Astrocyte of the spinal cord (primary cell): ENCODE results near the gene C2CD3.

Experiments used
- DNase-seq: peaks from one replicate; pipeline ENCODE4 v3.0.0; 2011; ENCODE audit warnings: low read depth, low spot score
- H3K4me3 ChIP-seq: 2 replicates; pipeline ENCODE4 v1.5.1; 2011; ENCODE audit warnings: low read depth, mild to moderate bottlenecking, low read length, moderate library complexity
- CTCF ChIP-seq: IDR thresholded peaks from 2 replicates; pipeline ENCODE4 v1.5.1; 2012; ENCODE audit warnings: low read depth, mild to moderate bottlenecking, low read length, inconsistent platforms
- in situ Hi-C: cut with HindIII; loops from 2 replicates; pipeline ENCODE4 v1.10.0; 2017; ENCODE audit warnings: low sequenced_read_pairs

Gene C2CD3

GRCh38 chr11:74037309-74037708, 133.5 kb downstream of the C2CD3 start:
- DNase-seq = peak; percentile 16
- H3K4me3 ChIP-seq = no peak overlapping the region
- in situ Hi-C loops = no loop called here
- TF ChIP-seq CTCF = no peak

GRCh38 chr11:74035264-74035663, 135.5 kb downstream of the C2CD3 start:
- in situ Hi-C loops = no loop called here

GRCh38 chr11:74033046-74033445, 137.8 kb downstream of the C2CD3 start:
- no peak for TF ChIP-seq CTCF
- in situ Hi-C loops = no loop called here
- no peak overlapping the region for H3K4me3 ChIP-seq
- no peak for DNase-seq

More at GRCh38 chr11:74035264-74035663, 135.5 kb downstream of the C2CD3 start:
- DNase-seq = no peak
- no peak overlapping the region for H3K4me3 ChIP-seq
- no peak for TF ChIP-seq CTCF

DNA sequence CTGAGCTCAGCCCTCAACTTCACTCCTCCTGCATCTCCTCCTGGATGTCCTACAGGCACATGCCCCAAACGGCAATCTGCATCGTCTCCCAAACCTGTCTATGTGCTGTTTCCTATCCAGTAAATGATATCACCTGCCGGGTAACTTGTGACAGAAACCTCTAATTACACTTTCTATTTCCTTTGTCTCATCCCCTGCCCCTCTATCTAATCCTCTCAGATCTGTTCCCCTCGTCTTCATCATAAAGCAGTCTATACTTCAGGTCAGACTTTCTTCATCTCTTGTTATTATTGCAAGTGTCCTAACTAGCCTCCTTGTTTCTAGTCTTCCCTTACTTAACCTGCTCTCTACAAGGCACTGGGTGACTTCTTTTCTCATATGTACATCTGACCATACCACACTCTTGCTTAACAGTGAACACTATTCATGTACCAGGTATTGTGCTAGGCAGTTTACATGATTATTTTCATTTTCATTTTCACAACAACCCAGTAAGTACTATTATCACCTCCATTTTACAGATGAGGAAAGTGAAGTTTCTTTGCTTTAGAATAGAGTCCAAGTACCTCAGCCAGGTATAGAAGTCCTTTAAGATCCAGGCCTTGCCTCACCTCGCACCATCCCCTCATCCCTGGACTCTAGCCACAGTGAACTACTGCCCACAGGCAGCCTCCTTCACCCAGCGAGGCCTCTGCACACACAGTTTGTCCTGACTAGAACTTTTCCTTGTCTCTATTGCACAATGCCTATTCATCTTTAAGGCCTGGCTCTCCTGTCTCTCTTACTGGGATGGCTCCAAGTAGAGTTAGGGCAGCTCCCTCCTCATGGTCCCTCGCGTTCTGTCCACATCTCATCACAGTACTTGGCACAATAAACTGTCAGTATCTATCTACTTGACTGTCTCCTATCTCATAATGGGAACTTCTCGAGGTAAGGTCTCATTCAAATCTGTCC, 139.8 kb downstream of the C2CD3 start:
- TF ChIP-seq CTCF = no peak
- in situ Hi-C loops = no loop called here
- no peak for DNase-seq
- no peak overlapping the region for H3K4me3 ChIP-seq

DNA sequence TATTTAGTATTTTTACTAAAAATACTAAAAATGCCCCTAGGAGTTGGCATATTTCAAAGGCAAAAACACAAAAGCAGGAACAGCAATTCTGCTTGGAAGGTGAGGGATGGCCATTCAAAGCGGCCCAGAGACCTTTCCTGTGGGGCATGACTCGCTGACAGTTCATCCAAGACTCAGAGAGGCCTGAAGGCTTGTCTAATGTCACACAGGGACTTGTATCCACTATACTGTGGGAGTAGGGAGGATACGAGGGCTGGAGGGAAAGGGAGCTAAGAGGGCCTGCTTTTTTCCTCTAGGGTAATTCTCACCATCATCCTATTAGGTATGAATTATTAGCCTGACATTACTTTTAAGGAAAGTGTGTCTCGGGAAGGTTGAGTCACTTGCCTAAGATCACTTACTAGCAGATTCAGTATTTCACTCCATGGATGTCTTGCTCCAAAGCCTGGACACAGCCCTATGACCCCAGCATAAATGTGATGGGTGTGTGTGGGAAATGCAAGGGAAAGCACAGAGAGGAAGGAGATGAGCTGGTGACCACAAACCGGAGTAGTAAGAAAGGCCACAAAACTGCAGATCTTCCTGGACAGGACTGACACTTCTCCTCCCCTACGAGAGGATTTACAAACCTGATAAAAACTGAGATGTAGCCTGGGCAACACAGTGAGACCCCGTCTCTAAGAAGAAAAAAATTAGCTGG, 145.2 kb downstream of the C2CD3 start:
- H3K4me3 ChIP-seq = no peak overlapping the region
- DNase-seq = peak; percentile 34
- in situ Hi-C loops = no loop called here
- no peak for TF ChIP-seq CTCF

DNA sequence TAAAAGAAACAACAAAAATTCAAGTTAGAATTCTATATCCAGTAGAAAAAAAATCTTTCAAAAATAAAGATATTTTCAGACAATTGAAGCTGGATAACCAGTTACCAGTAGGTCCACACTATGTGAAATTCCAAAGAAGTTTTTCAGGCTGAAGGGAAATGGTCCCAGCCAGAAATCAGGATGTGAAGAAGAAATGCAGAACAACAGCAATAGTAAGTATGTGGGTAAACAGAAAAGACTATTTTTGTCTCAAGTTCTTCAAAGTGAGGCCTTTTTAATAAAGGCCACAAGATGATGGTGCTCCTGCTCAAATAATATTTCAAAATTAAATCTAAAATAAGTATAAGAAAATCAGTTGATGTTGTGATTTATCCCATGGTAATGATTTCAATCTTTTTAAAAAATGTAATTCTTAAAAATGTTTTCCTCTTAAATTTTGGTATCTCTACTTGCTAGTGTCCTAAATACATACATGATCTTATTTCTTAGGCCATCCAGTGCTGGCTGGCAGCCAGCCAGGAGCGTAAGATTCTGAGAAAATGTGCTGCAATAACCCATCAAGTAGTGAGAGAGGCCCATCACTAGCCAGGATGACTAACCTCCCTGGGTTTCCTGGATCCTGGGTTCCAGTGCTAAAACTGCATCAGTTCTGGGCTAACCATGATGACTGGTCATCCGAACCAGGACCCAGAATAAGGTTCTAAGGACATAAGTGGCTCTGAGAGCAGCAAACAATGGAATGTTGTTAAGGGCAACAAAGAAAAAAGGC, 146.4 kb downstream of the C2CD3 start:
- DNase-seq = peak; percentile 87
- in situ Hi-C loops = no loop called here

More for the DNA sequence above, 146.4 kb downstream of the C2CD3 start:
- TF ChIP-seq CTCF = no peak
- H3K4me3 ChIP-seq = no peak overlapping the region
